Activated naive CD4-positive, alpha-beta T cell (primary cell): ENCODE data around the gene KSR2.

ENCODE experiments used
- DNase-seq, 4 experiments: peaks; one replicate each; lab custom pipeline; 2025; lab: John Stamatoyannopoulos, UW

Gene KSR2

GRCh38 chr12:117497407-117497806 lies 471.4 kb downstream of the KSR2 start:
- no peak for DNase-seq

GRCh38 chr12:117494833-117495655 lies 473.7 kb downstream of the KSR2 start:
- no peak for DNase-seq

GRCh38 chr12:117491711-117492110 lies 477.1 kb downstream of the KSR2 start:
- DNase-seq: no peak

GRCh38 chr12:117490130-117490529 lies 478.7 kb downstream of the KSR2 start:
- no peak for DNase-seq

DNA sequence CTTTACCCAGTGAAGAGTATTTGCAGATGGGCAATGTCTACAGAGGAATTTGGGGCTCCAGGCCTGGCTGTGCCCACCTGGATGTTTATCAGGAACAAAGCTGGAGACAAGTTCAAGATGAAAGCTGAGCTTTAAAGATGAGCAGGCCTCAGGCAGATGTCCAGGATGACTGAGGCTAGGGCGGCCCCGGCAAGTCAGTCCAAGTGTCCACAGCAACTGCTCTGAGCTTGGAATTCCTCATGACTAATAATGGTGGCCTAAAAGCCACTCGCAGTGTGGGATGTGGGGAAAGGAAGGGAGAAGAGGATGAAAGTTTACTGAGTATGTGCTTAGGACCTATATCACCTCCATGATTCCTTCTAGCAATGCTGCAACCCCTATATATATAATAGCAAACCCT lies 479.1 kb downstream of the KSR2 start:
- no peak for DNase-seq

DNA sequence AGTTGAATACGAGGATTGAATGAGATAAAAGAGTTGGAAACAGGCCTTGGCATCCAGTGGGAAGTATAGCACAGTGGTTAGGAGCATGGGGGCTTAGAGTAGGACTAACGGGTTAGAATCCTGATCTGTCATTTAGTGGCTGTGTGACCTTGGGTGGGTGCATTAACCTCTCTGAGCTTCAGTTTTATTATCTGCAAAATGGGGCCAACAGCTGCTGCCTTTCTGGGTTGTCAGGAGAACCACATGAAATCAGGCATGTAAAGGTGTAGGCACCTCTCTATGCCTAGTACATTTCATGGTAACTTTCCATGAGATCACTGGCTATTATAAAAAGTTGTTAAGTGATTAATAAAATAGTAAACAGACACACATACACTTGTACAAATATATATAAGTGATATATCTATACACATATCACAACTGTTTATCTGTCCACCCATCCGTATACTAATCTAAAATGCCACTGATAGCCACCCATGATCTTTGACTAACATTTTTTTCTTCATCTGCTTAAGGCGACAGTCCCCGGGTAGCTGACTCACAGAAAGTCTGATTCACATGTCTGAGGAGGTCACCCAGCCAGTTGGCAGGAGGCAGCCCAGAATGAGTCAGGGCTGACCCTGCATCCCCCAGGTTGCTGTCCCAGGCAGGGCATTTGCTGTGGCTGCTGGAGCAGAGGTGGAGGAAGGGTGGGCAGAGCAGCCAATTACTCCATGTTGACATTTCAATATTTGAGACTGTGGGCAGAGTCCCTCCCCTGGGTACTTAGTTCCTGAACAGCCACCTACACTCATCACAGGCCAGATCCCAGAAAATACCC lies 481.7 kb downstream of the KSR2 start:
- no peak for DNase-seq

DNA sequence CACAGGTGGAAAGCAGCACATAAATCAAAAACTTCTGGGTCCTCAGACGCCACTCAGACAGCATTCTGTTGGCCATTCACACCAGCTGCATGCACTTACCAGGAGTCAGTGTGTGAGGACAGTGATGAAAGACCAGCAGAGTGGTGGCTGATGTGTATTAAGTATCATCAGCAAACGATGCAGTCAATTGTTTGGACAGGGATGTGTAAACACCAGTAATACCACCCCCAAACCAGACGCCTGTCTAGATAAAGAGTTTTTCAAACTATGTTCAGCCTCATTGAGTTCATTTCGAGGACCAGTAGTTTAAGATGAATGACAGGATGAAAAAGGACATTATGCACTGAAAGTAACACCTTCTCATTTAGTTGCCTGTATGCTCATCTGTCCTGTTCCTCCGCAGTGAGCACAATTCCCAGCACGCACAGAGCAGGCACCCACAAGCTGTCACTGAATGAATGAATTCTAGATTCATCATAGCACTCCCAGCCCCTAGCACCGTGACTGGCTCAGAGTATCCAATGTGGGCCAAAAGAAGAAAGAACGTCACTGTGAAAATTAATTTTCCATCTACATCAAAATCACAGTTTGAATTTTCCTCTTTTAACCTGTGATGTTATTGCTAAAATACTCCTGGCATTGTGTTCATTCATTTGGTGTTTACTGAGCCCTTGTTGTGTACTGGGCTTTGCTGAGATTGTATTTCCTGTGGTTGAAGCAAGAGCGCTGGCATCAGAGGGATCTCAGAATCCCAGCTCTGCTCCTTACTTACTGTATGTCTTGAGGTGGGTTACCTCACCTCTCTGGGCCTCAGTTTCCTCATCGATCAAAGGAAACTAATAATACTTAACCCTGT lies 482.6 kb downstream of the KSR2 start:
- DNase-seq: no peak

DNA sequence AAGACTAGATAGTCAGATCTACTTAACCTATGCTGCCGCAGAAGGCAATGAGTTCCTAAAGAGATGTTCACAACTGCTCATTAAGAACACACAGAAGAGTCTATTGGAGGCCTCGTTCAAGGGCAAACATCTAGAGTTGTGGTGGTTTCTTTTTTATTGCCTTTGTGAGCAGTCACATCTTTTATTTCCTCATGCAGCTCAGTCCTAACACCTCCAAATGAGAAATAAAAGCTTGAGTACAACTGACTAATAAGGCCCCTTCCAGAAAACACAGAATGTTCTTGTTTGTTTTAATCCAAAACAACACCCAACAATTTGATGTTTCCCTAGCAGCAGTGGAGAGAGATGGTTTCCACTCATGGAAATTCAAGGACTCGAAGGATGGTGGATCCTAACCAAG lies 483.9 kb downstream of the KSR2 start:
- DNase-seq: no peak

DNA sequence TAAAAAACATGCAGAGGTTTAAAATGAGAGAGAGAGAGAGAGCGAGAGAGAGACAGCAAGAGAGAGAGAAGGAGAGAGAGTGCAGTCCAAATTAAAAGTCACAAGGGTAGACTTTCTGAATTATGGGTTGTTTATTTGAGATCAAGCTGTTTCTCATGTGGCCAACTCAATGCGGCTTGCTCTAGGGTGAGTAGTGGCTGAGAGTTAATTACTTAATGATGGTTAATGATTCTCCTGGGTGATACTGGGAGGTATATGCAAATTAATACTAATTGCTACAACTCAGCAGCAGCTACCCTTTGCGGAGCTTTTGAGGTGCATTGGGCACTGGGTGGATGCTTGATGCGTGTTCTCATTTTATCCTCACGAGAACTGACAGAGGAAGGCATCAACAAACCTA lies 485.3 kb downstream of the KSR2 start:
- no peak for DNase-seq

DNA sequence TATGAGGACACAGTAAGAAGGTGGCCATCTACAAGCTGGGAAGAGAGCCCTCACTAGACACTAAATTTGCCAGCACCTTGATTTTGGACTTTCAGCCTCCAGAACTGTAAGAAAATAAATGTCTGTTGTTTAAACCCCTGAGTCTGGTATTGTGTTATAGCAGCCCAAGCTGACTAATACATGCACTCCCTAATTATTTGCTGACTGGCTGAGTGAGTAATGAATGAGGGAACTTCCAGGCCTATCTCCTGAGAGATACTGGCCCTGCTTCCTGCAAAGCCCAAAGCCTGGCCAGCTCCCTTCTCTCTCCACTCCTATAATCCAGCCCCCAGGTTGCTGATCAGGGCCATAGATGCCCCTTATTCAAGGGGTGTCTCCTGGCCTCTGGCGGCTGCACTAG lies 487.3 kb downstream of the KSR2 start:
- DNase-seq: no peak

GRCh38 chr12:117476341-117476740 lies 492.4 kb downstream of the KSR2 start:
- DNase-seq: no peak

DNA sequence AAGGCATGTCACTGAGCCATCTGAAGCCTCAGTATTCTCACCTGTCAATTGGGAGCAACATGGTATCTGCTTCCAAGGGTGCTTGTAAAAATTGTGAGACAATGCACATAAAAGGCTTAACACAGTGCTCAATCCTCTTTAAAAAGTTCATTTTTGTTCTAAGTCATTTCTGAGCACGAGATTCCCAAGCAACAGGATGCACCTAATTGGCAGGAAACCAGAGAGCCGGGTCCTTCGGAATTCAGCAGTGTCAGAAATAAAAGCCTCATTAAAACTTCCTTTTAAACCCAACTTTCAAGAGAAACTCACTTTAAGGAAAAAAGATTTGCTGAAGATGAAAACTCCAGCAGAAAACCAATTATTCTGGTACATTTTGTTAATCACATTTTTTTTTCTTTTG lies 494.9 kb downstream of the KSR2 start:
- no peak for DNase-seq

GRCh38 chr12:117472983-117473382 lies 495.8 kb downstream of the KSR2 start:
- DNase-seq: no peak

DNA sequence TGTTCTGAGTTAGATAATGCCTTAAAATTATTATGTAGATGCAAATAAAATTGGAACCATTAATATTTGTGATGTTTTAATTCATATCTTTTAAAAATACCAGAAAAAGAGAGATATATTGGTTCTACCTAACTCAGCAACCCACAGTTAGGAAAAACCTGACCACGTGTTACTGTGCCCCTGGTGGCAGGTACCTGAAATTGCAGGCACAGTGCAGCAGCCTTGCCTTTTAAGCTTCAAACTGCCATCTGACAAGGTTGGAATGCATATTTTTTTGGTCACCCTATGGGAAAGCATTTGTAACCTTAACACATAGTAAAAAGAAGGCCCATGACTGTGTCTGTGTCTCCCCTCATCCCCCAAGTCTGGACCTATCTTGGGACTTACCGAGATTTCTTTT lies 498.0 kb downstream of the KSR2 start:
- DNase-seq: no peak

GRCh38 chr12:117469883-117470483 lies 498.8 kb downstream of the KSR2 start:
- DNase-seq: no peak

GRCh38 chr12:117468016-117468415 lies 500.8 kb downstream of the KSR2 start:
- DNase-seq: no peak

- DNase-seq: no peak
Observed at GRCh38 chr12:117467588-117467987, 501.2 kb downstream of the KSR2 start.

- DNase-seq: no peak
Observed at GRCh38 chr12:117466677-117467362, 502.0 kb downstream of the KSR2 start.

DNA sequence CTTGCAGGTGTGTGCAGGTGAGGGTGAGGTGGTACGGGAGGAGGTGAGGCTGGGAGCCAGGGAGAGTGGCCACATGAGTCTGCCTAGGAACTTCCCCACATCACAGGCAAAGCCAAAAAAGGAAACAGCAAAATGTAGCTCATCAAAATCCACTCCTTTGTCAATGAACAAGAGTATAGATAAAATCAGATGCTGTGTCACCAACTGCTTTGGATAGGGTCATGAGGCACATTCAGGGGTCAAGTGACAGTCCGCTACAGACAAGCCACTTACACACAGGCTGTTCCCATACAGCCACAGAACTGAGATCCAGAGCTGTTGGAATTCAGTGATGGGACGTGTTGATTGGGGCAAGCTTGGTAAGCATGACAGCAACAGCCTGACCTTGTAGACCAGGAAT lies 507.1 kb downstream of the KSR2 start:
- no peak for DNase-seq

DNA sequence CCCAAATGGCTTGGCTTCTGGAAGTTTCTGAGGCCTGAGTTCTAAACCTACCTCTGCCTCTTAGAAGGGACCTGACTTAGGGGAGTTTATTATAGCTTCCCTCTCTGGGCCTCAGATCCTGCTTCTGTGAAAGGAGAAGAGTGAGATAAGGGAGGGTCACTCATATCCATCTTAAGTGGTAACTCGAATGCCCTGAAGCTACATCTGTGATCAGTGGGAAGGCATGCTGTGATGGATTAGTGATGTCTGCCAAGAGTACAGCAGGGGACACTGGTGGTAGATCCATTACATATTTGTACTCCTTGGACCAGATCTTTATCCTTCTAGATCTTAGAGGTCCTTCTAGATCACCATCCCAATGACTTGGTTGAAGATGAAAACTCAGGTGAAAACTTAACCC lies 509.6 kb downstream of the KSR2 start:
- DNase-seq: no peak

DNA sequence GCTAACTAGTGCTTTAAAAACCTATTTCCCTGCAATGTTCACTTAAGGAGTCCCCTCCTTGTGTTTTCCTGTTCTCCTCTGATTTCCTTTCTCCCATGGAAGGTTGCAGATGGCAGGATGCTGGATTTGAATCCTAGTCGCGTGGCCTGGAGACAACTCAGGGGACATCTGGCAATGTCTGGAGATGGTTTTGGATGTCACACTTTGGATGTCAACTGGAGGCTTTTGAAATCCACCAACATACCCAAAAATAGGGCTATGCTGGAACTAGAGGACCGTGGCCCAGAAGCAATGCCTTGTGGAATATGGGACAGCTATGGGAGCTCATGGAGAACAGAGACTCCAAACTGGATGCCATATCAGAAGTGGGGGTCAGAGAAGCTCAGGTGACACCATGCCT lies 511.6 kb downstream of the KSR2 start:
- no peak for DNase-seq
